Prostate gland (tissue), 2 donors: ENCODE results near the gene QTRT2.

Source experiments
- CTCF ChIP-seq, 4 experiments: fragments of 200-600 bp in 2 of 4; fragments of 450-650 bp in 2 of 4; sonication (generic) in 2 of 4; IDR thresholded peaks; 1 replicate in 3 of 4; 2 replicates in 1 of 4; pipeline ENCODE4 v1.5.1; 2016 to 2019; ENCODE audit warnings: antibody characterized with exemption in 4 of 4, mild to moderate bottlenecking in 2 of 4, moderate library complexity in 2 of 4
- POLR2A ChIP-seq: fragments of 450-650 bp; IDR thresholded peaks from one replicate; pipeline ENCODE4 v1.6.1; 2016; ENCODE audit warnings: antibody characterized with exemption, mild to moderate bottlenecking
- POLR2AphosphoS5 ChIP-seq: sonication (generic); formaldehyde crosslinking; IDR thresholded peaks from one replicate; pipeline ENCODE4 v1.6.1; 2017; ENCODE audit warnings: antibody characterized with exemption

- TF ChIP-seq CTCF (IDR thresholded peaks at IDR 0.05) (no peak), POLR2A (no peak), POLR2AphosphoS5 (no peak)
Observed at GRCh38 chr3:114120211-114120610, 63.7 kb downstream of the QTRT2 start.
